ENCODE data around the gene RPL9.
"Not testable (repeated sequence)": the region's sequence is repeated elsewhere in the genome, so short reads cannot be mapped to it uniquely, and the experiment has no call there.

The RPL9 gene

DNA sequence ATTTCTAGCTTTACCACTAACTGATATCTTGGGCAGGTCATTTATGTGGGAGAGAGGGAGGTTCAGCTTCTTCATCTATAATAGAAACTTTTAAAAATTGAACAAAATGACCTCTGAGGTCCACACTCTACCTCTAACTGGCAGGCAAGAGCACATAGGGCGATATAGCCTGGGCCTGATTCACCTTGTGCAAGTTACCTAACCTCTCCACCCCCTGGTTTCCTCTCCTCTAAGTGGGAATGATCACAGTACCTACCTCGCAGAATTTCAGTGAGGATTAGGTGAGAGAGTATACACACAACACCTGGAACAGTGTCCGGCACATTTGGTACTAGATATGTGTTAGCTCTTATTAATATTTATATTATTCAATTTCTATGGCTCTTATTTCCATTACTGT, 36.5 kb downstream of the RPL9 start:
- no peak for DNase-seq

GRCh38 chr4:39415678-39416283, 42.9 kb downstream of the RPL9 start:
- no peak for DNase-seq

DNA sequence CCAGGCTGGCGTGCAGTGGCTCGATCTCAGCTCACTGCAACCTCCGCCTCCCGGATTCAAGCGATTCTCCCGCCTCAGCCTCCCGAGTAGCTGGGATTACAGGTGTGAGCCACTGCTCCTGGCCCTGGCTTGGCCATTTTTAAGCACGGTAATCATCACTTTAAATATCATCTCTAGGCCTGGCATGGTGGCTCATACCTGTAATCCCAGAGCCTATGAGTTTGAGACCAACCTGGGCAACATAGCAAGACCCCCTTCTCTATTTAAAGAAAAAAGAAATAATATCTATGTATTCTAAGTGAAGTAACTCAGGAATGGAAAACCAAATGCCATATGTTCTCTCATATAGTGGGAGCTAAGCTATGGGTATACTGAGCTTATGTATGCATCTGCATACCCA, 47.2 kb downstream of the RPL9 start:
- not testable (repeated sequence) for DNase-seq

DNA sequence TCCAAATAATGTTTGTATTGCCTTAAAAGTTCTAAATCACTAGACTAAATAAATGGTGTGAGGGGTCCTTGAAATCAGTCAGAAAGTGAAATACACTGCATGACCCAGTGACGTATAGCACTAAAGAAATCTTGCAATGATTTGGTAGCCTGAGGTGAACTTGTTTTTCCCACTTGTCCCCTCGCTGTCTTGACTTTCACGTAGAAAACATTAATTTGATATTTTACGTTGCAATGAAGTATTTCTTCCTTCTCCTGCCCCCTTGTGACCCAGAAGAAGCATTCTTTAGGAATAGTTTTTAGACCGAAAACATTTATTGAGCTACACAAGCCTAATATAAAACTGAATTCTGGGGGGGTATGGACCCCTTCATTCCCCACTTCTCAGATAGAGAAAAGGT, 48.3 kb downstream of the RPL9 start:
- no peak for DNase-seq

DNA sequence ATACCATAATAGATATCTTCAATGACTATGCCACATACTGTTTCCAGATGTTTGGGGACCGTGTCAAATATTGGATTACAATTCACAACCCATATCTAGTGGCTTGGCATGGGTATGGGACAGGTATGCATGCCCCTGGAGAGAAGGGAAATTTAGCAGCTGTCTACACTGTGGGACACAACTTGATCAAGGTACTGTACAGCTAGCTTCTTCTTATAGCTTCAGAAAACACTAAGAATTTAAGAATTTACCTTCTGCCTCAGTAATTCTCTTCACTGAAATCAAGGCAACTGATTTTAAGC, 51.2 kb downstream of the RPL9 start:
- no peak for DNase-seq

GRCh38 chr4:39406763-39407583, 51.7 kb downstream of the RPL9 start, which contains the start of gene KLB:
TSS of gene KLB (plus strand) at chr4:39406930. CDS start at chr4:39406950, 20 bp downstream.
- DNase-seq = no peak

All from NCI-H1092 (cell line).